GM12865 (cell line): ENCODE results near the gene WIZ.
"Not testable (repeated sequence)": the region's sequence is repeated elsewhere in the genome, so short reads cannot be mapped to it uniquely, and the experiment has no call there.

Experiments
- DNase-seq: peaks from one replicate; pipeline ENCODE4 v3.0.0; 2010; ENCODE audit warnings: low read depth
- H3K4me3 ChIP-seq: 2 replicates; pipeline ENCODE4 v1.5.1; 2011; ENCODE audit warnings: mild to moderate bottlenecking, low read depth, low read length, control low read depth
- TF ChIP-seq, protein P1 (sequence below): IDR thresholded peaks from 2 replicates; pipeline ENCODE4 v1.5.1; 2011; ENCODE audit warnings: low read length, control low read depth, low read depth, inconsistent platforms; ENCODE audit not compliant: insufficient read depth; ENCODE audit errors: missing control alignments

The WIZ gene

DNA sequence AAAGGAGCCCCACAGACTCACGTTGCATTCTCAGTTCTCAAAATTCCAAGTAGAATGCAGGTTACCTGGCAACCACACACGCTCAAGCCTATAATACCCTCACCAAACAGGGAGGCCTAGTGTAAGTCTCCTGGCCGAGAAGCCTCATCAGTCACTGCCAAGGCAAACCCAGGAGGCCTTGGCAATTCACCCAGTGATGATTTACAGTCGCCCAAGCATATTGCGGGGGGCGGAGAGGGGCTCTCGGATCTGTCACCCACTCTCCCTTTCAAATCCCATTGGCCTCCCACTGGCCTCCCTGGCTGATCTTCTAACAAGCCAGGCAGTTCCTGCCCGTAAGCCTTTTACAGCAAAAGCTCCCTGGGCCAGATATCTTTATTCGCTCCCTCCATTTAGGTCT, 32.1 kb downstream of the WIZ start:
- DNase-seq: no peak
- peak overlapping the region; percentile 96 for H3K4me3 ChIP-seq
- TF ChIP-seq, protein P1, sequence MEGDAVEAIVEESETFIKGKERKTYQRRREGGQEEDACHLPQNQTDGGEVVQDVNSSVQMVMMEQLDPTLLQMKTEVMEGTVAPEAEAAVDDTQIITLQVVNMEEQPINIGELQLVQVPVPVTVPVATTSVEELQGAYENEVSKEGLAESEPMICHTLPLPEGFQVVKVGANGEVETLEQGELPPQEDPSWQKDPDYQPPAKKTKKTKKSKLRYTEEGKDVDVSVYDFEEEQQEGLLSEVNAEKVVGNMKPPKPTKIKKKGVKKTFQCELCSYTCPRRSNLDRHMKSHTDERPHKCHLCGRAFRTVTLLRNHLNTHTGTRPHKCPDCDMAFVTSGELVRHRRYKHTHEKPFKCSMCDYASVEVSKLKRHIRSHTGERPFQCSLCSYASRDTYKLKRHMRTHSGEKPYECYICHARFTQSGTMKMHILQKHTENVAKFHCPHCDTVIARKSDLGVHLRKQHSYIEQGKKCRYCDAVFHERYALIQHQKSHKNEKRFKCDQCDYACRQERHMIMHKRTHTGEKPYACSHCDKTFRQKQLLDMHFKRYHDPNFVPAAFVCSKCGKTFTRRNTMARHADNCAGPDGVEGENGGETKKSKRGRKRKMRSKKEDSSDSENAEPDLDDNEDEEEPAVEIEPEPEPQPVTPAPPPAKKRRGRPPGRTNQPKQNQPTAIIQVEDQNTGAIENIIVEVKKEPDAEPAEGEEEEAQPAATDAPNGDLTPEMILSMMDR: no peak

DNA sequence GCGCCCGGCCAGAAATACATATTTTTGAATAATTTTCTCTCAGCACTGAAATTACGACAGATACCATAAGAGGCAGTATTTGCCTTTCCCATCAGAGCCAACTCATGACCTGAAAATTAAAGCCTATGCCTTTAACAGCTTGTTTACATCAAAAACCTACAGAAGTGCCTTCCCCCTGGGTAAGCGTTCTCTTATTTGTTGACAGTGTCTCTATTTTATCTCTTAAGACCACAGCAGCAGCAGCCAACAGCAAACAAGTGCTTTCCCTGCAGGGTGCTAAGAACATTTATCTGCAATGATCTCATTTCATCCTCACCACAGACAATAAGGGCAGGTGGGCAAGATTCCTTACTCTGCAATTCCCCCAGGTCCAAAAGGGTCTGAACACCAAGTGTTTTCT, 36.9 kb downstream of the WIZ start:
- TF ChIP-seq, protein P1: no peak
- no peak overlapping the region for H3K4me3 ChIP-seq
- no peak for DNase-seq

DNA sequence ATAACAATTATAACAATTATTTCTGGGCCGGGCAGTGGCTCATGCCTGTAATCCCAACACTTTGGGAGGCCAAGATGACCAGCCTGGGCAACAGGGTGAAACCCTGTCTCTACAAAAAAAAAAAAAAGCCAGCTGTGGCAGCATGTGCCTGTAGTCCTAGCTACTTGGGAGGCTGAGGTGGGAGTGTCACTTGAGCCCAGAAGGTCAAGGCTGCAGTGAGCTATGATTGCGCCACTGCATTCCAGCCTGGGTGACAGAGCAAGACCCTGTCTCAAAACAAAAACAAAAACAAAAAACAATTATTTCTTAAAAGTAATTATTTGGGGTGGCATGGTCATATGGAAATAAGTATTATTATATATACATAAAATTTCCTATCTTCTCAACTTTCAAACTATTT, 38.4 kb downstream of the WIZ start:
- not testable (repeated sequence) for H3K4me3 ChIP-seq, DNase-seq

DNA sequence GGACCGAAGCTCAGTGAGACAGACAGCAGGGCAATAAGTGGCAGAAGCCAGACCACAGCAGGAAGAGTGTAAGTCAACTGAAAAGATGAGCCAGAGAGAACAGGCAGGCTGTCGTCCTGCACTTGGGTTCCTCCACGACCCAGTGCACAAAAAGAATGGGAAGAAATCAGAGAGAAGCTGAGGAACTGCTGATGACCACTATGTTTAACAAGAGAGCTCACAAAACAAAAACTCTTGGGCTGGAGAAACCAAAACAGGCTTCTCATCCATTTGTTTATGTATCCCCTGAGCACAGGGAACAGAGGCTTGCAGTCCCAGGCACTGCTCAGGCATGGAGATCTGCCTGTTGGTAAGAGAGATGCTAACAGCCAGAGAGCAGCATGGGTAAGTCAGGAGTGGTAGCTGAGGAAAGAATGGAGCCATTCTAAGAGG, 45.0 kb downstream of the WIZ start:
- DNase-seq: no peak
- no peak overlapping the region for H3K4me3 ChIP-seq
- TF ChIP-seq, protein P1: no peak

DNA sequence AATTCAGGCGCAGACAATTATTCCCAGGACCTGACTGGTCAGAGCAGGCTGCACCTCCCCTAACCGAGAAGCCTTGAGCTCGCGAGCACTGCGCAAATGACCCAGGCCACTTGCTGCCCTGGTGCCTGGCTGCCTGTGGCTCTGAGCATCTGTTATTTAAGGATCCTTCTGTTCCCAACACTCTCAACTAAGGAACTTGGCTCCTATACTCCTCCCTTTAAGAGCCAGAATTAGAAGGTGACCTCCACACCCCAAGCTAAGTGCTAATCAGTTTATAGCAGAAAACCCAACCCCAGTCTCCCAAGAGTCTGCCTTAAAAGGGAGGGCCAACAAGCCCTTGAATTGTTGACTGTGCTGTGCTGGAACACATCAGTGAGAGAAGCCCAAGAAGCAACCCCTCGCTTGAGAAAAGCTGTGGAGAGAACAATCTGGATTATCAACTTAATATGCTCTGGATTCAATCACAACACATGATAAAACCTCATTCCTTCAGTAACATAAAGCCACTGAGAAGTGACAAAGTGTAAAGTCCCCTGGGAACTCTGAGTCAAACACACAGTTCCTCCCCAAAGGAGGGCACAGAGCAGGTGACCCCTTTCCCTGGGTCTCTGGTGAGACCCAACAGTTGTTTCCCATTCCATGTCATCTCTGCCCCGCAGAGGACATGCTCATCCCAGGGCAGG, 45.5 kb downstream of the WIZ start:
- TF ChIP-seq, protein P1: no peak

DNA sequence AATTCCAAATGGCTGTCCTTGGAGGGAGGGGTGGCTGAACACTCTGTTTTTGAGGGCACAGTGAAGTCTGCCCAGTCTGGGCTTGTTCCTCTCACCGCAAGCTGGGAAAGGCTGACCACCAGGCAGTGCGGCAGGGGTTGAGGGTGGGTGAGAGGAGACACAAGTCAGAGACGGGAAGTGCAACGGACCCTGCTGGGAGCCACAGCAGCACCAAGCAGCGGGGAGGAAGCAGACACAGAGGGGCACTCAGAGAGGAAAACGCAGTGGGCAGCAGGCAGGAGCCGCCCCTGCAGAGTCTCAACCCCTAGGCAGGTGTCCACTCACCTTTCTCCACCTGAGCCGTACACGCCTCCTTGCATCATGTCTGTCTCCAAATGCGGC, 46.6 kb downstream of the WIZ start:
- no peak overlapping the region for H3K4me3 ChIP-seq
- no peak for DNase-seq
- TF ChIP-seq, protein P1: no peak

More for the DNA sequence above, 45.5 kb downstream of the WIZ start:
- DNase-seq: no peak
- H3K4me3 ChIP-seq: no peak overlapping the region

DNA sequence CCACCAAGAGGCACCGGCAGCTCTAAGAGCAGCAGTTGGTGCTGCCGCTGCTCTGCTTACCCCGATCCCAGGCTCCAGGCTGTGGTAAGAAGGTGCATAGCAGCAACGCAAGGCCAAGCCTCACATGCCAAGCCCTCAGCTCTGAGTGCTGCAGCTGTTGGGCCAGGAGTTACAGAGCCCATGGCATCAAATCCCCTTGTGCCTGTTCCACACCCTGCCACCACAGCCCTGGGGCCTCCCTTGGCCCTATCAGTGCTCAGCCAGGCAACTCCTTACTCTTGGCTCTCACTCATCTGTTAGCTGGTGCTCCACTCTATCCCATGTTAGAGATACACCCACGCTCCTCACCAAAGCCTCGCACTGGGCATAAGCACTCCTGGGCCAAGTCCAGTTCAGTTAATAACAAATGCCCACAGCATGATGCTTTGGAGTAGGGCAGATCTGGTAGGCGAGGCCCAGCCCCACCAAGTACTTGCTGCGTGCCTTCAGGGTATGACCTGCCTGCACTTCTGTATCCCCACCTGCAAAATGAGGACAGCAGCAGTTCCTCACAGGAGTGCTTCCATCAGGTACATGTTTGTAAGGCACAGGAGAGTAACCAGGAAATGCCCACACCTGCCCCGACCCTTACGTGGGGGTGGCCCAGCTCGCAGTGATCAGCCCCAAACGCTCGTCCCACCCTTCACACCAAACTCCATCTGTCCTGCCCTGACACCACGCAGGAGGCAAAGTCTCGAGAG, 47.2 kb downstream of the WIZ start:
- TF ChIP-seq, protein P1: no peak
- no peak overlapping the region for H3K4me3 ChIP-seq
- DNase-seq: no peak
